AG04449 (cell line): Measurements from ENCODE around the gene PTTG1IP.

Experiments used
- CTCF ChIA-PET: fragments of 350-600 bp; formaldehyde crosslinking; extraction: SDS; loops from one replicate; lab custom pipeline; 2021; ENCODE audit warnings: antibody characterized with exemption; lab: Yijun Ruan, JAX
- POLR2A ChIA-PET: fragments of 400-600, 350-600 bp; formaldehyde crosslinking; extraction: SDS; loops from one replicate; lab custom pipeline; 2020; ENCODE audit warnings: antibody characterized with exemption, inconsistent platforms; lab: Yijun Ruan, JAX
- DNase-seq: peaks from one replicate; pipeline ENCODE4 v3.0.0-alpha.2; 2010; ENCODE audit warnings: low read depth, low spot score
- H3K4me3 ChIP-seq: 2 replicates; pipeline ENCODE4 v1.5.1; 2011; ENCODE audit warnings: low read depth, mild to moderate bottlenecking, control low read depth, low read length
- TF ChIP-seq, protein P1 (sequence below): IDR thresholded peaks from one replicate; pipeline ENCODE4 v1.5.1; 2011; ENCODE audit warnings: mild to moderate bottlenecking, moderate library complexity, low read length, control low read depth, inconsistent platforms; ENCODE audit not compliant: insufficient read depth; ENCODE audit errors: missing control alignments

Gene PTTG1IP

DNA sequence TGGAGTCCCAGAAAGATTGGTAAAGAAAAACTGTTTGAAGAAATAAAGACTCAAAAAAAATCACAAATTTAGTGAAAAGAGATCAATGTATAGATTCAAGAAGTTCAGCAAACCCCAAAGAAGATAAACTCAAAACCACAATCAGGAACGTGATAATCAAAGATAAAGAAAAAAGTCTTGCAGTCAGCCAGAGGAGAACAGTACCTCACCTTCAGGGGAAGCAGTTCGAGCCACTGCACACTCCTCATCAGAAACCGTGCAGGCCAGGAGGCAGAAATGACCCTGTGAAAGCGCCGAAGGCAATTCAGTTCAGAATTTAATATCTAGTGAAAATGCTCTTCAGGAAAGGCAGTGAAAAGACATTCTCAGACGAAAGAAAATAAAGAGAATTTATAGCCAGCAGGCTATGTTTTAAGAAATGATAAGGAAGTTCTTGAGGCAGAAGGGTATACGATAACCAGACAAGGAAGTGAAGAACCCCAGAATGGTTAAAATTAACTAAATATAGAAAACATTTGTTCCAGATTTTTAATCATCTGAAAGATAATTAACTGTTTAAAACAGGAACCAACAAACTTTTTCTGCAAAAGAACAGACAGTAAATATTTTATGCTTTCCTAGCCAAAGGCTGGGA is 42.1 kb downstream of the PTTG1IP start:
- CTCF ChIA-PET: no interaction called here
- no peak overlapping the region for H3K4me3 ChIP-seq
- TF ChIP-seq, protein P1, sequence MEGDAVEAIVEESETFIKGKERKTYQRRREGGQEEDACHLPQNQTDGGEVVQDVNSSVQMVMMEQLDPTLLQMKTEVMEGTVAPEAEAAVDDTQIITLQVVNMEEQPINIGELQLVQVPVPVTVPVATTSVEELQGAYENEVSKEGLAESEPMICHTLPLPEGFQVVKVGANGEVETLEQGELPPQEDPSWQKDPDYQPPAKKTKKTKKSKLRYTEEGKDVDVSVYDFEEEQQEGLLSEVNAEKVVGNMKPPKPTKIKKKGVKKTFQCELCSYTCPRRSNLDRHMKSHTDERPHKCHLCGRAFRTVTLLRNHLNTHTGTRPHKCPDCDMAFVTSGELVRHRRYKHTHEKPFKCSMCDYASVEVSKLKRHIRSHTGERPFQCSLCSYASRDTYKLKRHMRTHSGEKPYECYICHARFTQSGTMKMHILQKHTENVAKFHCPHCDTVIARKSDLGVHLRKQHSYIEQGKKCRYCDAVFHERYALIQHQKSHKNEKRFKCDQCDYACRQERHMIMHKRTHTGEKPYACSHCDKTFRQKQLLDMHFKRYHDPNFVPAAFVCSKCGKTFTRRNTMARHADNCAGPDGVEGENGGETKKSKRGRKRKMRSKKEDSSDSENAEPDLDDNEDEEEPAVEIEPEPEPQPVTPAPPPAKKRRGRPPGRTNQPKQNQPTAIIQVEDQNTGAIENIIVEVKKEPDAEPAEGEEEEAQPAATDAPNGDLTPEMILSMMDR: no peak
- no peak for DNase-seq
- POLR2A ChIA-PET: no interaction called here

DNA sequence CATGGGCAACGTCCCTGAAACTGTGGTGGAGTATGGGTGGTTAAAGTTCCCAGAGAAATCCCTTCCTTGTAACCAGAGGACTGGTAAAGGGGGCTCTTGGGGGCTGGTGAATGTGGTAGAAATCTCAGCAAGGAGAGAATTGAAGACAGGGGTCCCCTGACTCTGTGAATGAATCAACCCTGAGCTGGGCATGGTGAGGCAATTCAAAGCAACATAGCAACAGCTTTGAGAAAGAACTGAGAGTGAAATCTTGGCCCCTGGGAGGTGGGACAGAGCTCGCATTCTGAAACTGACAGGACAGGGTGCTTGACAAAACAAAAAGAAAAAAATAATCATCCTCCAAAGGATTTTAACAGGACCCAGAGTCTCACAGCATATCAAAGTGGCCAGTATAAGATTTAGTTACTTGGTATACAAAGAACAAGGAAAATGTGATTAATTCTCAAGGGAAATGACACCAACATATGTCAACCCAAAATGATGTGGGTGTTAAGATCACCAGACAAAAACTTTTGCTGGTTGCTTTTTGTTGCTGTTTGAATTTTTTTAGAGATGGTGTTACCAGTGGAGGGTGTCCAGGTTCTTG is 43.9 kb downstream of the PTTG1IP start:
- H3K4me3 ChIP-seq: no peak overlapping the region
- CTCF ChIA-PET: no interaction called here
- DNase-seq: no peak
- POLR2A ChIA-PET: no interaction called here
- TF ChIP-seq, protein P1: no peak

- no peak overlapping the region for H3K4me3 ChIP-seq
- DNase-seq: no peak
- ChIA-PET POLR2A (no interaction called here), CTCF (no interaction called here)
- TF ChIP-seq, protein P1: no peak
Measured at GRCh38 chr21:44828362-44829056, 45.0 kb downstream of the PTTG1IP start.

DNA sequence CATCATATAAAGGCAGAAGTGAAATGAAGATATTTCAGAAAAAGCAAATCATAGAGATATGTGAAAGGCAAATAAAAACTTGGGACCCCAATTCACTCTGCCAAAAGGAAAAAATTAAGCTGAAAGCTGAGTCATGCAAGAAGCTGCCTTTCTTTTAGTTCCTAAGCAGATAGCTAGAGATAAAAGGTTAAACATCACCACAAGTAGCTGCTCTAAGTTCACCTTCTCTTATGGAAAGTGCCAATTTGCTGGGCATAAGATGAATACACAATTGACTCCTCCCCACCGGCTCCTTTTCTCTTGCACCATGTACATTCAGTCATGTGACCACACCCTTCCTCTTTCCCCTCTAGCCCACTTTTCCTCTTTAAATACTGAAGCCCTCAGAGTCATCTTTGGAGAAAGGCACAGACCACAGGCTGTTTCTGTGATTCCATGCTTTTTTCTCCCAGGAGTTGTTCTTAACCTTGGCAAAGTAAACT is 50.3 kb downstream of the PTTG1IP start:
- no peak overlapping the region for H3K4me3 ChIP-seq
- no peak for DNase-seq
- ChIA-PET POLR2A (no interaction called here), CTCF (interaction anchor here (1.2 to 1.3 kb wide), 2 partner anchors 22 to 315 kb away, joined by 3 read pairs; partner anchors contain the start of gene UBE2G2)
- TF ChIP-seq, protein P1: no peak

DNA sequence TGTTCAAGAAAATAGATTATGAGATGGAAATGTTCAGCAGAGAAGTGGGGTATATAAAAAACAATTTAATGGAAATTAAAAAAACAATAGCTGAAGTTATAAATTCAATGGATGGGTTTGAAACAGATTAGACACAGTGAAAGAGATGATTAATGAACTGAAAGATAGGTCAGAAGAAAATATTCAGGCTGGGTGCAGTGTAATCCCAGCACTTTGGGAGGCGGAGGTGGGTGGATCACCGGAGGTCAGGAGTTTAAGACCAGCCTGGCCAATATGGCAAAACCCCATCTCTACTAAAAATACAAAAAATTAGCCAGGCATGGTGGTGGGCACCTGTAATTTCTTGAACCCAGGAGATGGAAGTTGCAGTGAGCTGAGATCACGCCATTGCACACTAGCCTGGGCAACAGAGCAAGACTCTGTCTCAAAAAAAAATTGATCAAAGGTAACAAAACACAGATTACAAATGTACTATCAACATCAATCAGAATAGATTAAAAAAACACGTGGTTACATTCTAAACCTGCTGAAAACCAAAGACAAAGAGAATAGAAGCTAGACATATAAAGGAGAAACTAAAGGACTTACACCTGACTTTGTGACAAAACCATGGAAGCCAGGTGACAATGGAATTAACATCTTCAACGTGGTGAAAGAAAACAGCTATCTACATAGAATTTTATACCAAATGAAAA is 50.9 kb downstream of the PTTG1IP start:
- CTCF ChIA-PET: interaction anchor here (1.2 to 1.3 kb wide), 2 partner anchors 21 to 315 kb away, joined by 3 read pairs; partner anchors contain the start of gene UBE2G2
- no peak for DNase-seq
- POLR2A ChIA-PET: no interaction called here
- no peak overlapping the region for H3K4me3 ChIP-seq
- TF ChIP-seq, protein P1: no peak

- POLR2A ChIA-PET: no interaction called here
- TF ChIP-seq, protein P1: no peak
- H3K4me3 ChIP-seq: no peak overlapping the region
- peak; percentile 12 for DNase-seq
- CTCF ChIA-PET: interaction anchor here (0.8 to 1.5 kb wide), 3 partner anchors 27 to 73 kb away, joined by 3 read pairs; no protein-coding TSS in a partner anchor
Measured at GRCh38 chr21:44820851-44821250, 52.6 kb downstream of the PTTG1IP start.
